CD4-positive, alpha-beta T cell treated with Interleukin-21 for 1 hour (primary cell): ENCODE results near the gene P2RX5.
"Not testable (repeated sequence)": the region's sequence is repeated elsewhere in the genome, so short reads cannot be mapped to it uniquely, and the experiment has no call there.

Experiments used
- DNase-seq: peaks from one replicate; pipeline ENCODE4 v3.0.0-alpha.2; 2020

P2RX5 gene

GRCh38 chr17:3695723-3696411 is at the start of gene P2RX5:
Gene P2RX5, minus strand, starts transcription at chr17:3696155. Its CDS starts 150 bp downstream, at chr17:3696005.
- DNase-seq: peak; percentile 50

- DNase-seq: no peak
Measured at GRCh38 chr17:3745071-3745470, 49.1 kb upstream of the P2RX5 start.

GRCh38 chr17:3744014-3744413 is 48.1 kb upstream of the P2RX5 start:
- DNase-seq: no peak

GRCh38 chr17:3740611-3741073 is 44.7 kb upstream of the P2RX5 start:
- peak; percentile 66 for DNase-seq

GRCh38 chr17:3739422-3740124 is 43.6 kb upstream of the P2RX5 start:
- no peak for DNase-seq

- peak; percentile 59 for DNase-seq
Measured at GRCh38 chr17:3738562-3739295, 42.8 kb upstream of the P2RX5 start.

- DNase-seq: no peak
Measured at GRCh38 chr17:3735515-3735914, 39.6 kb upstream of the P2RX5 start.

GRCh38 chr17:3734911-3735276 is 38.9 kb upstream of the P2RX5 start:
- DNase-seq: not testable (repeated sequence)

GRCh38 chr17:3732210-3732621 is 36.3 kb upstream of the P2RX5 start:
- no peak for DNase-seq

GRCh38 chr17:3730881-3731429 is 35.0 kb upstream of the P2RX5 start:
- no peak for DNase-seq

- no peak for DNase-seq
Measured at GRCh38 chr17:3729881-3730280, 33.9 kb upstream of the P2RX5 start.

GRCh38 chr17:3728099-3728498 is 32.1 kb upstream of the P2RX5 start:
- DNase-seq: not testable (repeated sequence)

GRCh38 chr17:3727041-3727440 is 31.1 kb upstream of the P2RX5 start:
- DNase-seq: no peak

GRCh38 chr17:3724378-3725077 is 28.6 kb upstream of the P2RX5 start:
- DNase-seq: no peak

- peak; percentile 92 for DNase-seq
Measured at GRCh38 chr17:3723556-3724377, 27.8 kb upstream of the P2RX5 start, which contains the start of gene HASPIN. Gene HASPIN, plus strand, starts transcription at chr17:3723903. Its CDS starts 33 bp downstream, at chr17:3723936.

- DNase-seq: no peak
Measured at GRCh38 chr17:3723188-3723555, 27.2 kb upstream of the P2RX5 start.

- DNase-seq: no peak
Measured at GRCh38 chr17:3722716-3723115, 26.8 kb upstream of the P2RX5 start.

GRCh38 chr17:3719265-3719664 is 23.3 kb upstream of the P2RX5 start:
- no peak for DNase-seq

GRCh38 chr17:3718201-3718600 is 22.2 kb upstream of the P2RX5 start:
- DNase-seq: no peak

GRCh38 chr17:3715296-3715695 is 19.3 kb upstream of the P2RX5 start:
- DNase-seq: no peak

- peak; percentile 20 for DNase-seq
Measured at GRCh38 chr17:3712811-3713463, 17.0 kb upstream of the P2RX5 start.
